ENCODE data around the gene KLHDC8A.

Gene KLHDC8A

GRCh38 chr1:205304695-205305070 is 52.0 kb downstream of the KLHDC8A start:
- DNase-seq (ENCODE audit: extremely low read depth, insufficient read length): no peak
- peaks cover 2% of the 10 kb centered on the region for H3K36me3 ChIP-seq (ENCODE audit: control insufficient read depth, insufficient read depth, low read length)
- H3K27me3 ChIP-seq (replicated peaks; ENCODE audit: control insufficient read depth, insufficient read depth, low read length): no peaks in the 10 kb centered on the region; the same call in 1 of the 2 replicates
- TF ChIP-seq, protein P1, sequence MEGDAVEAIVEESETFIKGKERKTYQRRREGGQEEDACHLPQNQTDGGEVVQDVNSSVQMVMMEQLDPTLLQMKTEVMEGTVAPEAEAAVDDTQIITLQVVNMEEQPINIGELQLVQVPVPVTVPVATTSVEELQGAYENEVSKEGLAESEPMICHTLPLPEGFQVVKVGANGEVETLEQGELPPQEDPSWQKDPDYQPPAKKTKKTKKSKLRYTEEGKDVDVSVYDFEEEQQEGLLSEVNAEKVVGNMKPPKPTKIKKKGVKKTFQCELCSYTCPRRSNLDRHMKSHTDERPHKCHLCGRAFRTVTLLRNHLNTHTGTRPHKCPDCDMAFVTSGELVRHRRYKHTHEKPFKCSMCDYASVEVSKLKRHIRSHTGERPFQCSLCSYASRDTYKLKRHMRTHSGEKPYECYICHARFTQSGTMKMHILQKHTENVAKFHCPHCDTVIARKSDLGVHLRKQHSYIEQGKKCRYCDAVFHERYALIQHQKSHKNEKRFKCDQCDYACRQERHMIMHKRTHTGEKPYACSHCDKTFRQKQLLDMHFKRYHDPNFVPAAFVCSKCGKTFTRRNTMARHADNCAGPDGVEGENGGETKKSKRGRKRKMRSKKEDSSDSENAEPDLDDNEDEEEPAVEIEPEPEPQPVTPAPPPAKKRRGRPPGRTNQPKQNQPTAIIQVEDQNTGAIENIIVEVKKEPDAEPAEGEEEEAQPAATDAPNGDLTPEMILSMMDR (IDR thresholded peaks at IDR 0.05; ENCODE audit: insufficient read depth, low read length, poor library complexity, severe bottlenecking): no peak
- no peak overlapping the region for H3K4me3 ChIP-seq (replicated peaks; ENCODE audit: low read depth, low read length)

DNA sequence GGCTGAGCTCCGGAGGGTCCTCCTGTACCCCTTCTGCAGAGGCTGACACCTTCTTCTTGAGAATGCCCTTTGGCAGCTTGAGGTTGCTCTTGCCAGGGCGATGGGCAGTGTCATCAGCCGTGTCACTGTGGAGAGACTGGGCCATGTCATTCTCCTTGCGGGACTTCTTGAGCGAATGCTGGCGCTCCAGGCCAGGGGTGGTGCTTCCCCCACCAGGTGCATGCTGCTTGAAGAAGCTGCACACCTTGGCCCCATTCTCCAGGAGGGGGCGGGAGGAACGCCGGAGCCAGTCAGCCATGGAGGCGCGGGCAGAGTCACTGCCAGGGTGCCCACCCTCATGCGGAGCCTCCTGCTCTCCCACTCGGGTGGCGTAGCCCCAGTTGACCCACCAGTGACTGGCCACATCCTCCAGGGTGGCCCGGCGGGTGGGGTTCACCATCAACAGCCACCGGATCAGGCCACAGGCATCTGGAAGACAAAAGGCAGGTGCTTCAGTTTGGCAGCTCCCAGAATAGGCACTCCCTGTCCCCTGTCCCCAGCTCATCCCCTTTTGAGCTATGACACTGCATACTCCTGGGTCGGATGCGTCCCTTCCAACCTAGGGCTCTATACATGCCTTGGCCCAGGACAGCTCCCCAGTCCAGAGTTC is 52.6 kb downstream of the KLHDC8A start:
- DNase-seq (ENCODE audit: extremely low read depth, insufficient read length): no peak
- peaks cover 2% of the 10 kb centered on the region for H3K36me3 ChIP-seq (ENCODE audit: control insufficient read depth, insufficient read depth, low read length)
- TF ChIP-seq, protein P1 (IDR thresholded peaks at IDR 0.05; ENCODE audit: insufficient read depth, low read length, poor library complexity, severe bottlenecking): no peak
- no peaks in the 10 kb centered on the region; the same call in 1 of the 2 replicates for H3K27me3 ChIP-seq (replicated peaks; ENCODE audit: control insufficient read depth, insufficient read depth, low read length)
- no peak overlapping the region for H3K4me3 ChIP-seq (replicated peaks; ENCODE audit: low read depth, low read length)

- no peak overlapping the region for H3K4me3 ChIP-seq (replicated peaks; ENCODE audit: low read depth, low read length)
- no peak for DNase-seq (ENCODE audit: extremely low read depth, insufficient read length)
- TF ChIP-seq, protein P1 (IDR thresholded peaks at IDR 0.05; ENCODE audit: insufficient read depth, low read length, poor library complexity, severe bottlenecking): no peak
- H3K36me3 ChIP-seq (ENCODE audit: control insufficient read depth, insufficient read depth, low read length): peaks cover 2% of the 10 kb centered on the region
- H3K27me3 ChIP-seq (replicated peaks; ENCODE audit: control insufficient read depth, insufficient read depth, low read length): no peaks in the 10 kb centered on the region; the same call in 1 of the 2 replicates
Measured at GRCh38 chr1:205303247-205303888, 53.4 kb downstream of the KLHDC8A start.

DNA sequence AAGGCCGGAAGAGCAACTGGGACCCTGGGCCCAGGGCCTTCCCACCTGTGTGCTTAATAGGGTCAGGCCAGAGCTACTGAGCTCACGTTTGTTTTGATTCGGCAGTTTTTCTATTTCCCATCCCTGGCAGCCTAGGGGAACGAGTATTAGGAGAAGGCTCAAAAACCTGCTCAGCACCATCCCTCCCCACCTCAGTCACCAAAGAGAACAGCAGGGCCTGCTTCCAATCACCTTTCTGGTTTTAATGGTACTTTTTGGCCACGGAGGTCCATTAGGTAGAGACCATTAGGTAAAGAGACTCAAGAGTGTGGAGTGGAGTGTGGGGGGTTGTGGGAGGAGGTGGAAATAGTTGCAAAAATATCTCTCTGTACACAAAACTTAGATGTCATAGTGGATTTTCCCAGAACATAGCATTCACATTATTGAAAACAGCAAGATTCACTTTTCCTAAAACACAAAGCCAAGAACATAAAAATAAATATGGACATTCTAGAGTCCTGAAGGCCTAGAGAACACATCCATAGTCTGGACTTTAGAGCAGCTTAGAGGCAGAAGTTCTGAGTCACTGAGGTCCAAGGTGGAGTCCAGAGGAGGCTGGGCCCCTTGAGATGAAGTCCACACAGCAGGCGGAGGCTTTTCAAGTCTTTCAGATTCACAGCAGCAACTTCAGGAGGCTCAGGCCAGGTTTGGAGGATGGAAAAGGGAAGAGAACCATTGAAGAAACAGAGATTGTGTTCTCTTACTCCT is 54.7 kb downstream of the KLHDC8A start:
- DNase-seq (ENCODE audit: extremely low read depth, insufficient read length): no peak
- no peak overlapping the region for H3K4me3 ChIP-seq (replicated peaks; ENCODE audit: low read depth, low read length)
- peaks cover 2% of the 10 kb centered on the region for H3K36me3 ChIP-seq (ENCODE audit: control insufficient read depth, insufficient read depth, low read length)

GRCh38 chr1:205301205-205301821 is 55.4 kb downstream of the KLHDC8A start:
- TF ChIP-seq, protein P1 (IDR thresholded peaks at IDR 0.05; ENCODE audit: insufficient read depth, low read length, poor library complexity, severe bottlenecking): no peak
- peaks cover 2% of the 10 kb centered on the region for H3K36me3 ChIP-seq (ENCODE audit: control insufficient read depth, insufficient read depth, low read length)
- H3K4me3 ChIP-seq (replicated peaks; ENCODE audit: low read depth, low read length): no peak overlapping the region
- no peaks in the 10 kb centered on the region for H3K27me3 ChIP-seq (replicated peaks; ENCODE audit: control insufficient read depth, insufficient read depth, low read length)
- DNase-seq (ENCODE audit: extremely low read depth, insufficient read length): peak; percentile 43

More for the DNA sequence above, 54.7 kb downstream of the KLHDC8A start:
- TF ChIP-seq, protein P1 (IDR thresholded peaks at IDR 0.05; ENCODE audit: insufficient read depth, low read length, poor library complexity, severe bottlenecking): no peak
- no peaks in the 10 kb centered on the region for H3K27me3 ChIP-seq (replicated peaks; ENCODE audit: control insufficient read depth, insufficient read depth, low read length)
